Measurements from ENCODE around the gene NKX1-1.
"Not testable (repeated sequence)": the region's sequence is repeated elsewhere in the genome, so short reads cannot be mapped to it uniquely, and the experiment has no call there.

NKX1-1 gene

DNA sequence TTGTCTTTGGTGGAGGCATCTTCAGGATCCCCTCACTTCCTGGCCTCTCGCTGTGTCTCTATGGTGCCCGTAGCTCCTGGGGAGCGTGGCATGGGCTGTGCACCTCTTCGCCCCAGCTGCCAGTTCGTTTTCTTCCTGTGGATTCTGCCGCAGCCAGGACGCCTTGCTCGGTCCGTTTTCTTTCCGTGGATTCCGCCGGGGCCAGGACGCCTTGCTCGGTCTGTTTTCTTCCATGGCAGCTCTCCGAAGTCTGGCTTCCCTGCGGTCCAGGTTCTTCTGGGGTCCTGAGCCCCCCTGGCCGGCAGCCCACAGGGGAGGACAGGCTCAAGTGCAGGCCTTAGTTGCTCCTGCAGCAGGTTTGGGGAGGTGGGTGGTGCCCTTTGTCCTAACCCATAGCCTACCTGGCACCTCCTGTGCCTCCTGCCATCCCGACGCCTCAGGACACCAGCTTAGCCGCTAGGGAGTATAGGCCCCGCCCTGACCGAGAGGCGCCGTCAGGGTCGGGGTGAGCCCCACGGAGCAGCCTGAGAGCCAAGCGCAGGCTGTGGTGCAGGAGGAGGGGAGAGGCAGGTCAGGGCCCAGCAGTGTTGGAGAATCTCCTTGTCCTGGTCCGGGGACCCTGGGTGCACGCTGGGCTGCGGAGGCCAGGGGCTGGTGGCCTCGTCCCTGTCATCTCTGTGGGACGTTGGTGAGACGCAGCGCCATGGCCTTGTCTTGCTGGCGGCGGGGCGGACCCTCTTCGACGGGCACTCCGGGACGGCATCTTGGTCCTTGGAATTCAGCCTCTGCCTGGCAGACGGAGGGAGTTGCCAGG, 32.1 kb downstream of the NKX1-1 start:
- no peak for DNase-seq (ENCODE audit: low read depth in 2 of 2)

GRCh38 chr4:1372576-1372975, 33.7 kb downstream of the NKX1-1 start:
- DNase-seq (ENCODE audit: low read depth in 2 of 2), result not testable (repeated sequence)

GRCh38 chr4:1371176-1372165, 34.8 kb downstream of the NKX1-1 start:
- no peak for DNase-seq (ENCODE audit: low read depth in 2 of 2)

DNA sequence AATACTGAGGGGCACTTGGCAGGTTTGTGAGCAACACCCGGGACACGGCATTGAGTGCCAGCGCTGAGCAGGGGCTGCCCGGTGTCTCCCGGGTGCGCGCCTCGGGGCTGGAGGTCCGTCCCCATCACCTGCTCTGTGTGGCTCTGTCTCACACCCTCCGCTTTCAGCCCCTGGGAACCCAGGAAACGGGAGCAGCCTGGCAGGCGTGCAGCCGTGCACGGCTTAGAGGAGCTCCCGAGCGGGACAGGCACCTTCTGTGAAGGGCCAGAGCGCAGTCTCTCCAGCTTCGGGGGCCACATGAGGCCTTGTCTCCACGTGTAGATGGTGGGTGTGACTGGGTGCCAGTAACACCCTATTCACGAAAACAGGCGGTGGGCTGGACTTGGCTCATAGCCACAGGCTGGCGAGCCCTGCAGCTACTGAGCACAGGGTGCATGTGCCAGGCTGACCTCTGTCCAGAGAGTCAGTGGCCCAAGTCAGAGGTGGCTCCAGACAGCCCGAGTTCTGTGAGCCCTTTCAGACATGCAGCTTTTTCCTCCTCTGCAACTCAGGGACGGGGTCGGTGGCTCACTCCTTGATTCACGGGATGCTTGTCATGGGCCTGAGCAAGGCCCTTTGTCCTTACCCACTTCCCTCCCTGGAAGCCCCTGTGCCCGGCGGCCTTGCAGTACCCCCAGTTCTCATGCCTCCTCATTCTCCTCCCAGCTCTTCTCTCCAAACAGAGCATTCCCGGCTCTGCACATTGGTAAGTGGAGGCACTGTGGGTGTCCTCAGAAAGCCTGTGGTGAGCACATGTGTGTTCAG, 35.7 kb downstream of the NKX1-1 start:
- no peak for DNase-seq (ENCODE audit: low read depth in 2 of 2)

DNA sequence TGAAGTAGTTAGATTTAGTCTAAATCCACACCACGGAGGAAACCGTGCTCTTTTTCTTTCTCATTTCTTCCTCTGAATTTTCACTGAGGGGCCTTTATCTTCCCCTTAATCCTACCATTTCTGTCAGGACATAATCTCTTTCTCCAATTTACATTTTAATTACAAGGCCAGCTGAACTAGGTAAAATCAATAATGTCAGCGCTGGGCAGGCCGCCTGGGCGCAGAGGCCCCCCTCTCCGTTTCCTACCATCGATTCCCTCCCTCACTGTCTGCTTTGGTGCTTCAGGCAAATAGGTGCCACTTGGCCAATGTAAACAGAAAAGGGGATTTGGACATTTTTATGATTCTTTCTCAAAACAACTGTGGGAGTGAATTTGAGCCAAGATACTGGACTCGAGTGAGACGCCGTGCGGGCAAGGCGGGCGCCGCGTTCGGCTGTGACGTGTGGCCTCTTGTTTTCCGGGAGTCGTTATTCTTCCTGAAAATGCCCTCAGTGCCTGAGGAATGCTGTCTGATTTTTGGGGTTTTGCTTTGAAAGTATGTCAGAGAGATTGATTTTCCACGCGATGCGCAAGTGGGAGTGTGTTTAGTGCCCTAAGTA, 36.7 kb downstream of the NKX1-1 start:
- no peak for DNase-seq (ENCODE audit: low read depth in 2 of 2)

DNA sequence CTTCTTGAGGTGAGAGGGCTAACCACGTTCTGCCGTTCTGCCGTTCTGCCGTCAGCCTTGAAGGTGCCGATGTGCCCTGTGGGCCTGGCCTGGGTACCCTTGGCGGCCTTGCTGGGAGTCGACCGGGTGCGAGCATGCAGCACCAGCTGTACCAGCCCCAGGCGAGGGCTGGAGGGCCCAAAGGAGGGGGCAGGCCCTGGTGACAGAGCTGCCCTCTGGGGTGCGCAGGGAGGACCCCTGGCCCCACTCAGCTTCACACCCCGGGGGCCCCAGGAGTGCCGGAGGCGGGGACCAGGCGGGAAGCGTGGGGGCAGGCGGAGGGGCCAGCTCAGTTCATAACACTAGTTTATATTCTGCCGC, 37.2 kb downstream of the NKX1-1 start:
- no peak for DNase-seq (ENCODE audit: low read depth in 2 of 2)

DNA sequence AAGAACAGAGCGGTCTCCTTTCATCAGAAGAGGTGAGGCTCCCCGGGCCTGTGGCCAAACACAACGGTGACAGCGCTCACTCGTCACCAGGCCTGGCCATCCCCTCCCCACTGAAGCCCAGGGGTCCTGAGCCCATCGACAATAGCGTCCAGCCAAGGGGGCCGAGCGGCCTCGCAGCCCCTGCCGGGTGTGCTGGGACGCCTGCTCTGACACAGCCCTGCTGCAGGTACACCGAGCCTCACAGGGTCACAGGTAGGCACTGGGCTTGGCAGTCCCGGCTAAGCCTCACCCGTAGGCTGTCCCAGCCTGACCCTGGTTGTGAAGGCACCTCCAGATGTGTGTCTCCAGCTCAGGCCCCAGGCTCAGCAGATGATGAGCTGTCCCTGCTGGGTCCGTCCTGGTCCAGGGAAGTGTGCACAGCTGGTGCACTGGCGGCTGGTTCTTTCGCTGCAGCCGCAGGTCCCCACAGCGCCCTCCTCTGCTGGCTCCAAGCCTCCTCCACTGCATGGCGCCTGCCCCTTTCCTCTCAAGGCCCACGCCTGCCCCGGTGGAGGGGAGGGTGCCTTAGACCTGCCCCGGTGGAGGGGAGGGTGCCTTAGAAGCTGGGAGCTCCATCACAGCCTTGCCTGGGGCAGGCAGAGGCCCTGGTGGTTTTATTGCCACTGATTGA, 37.7 kb downstream of the NKX1-1 start:
- DNase-seq (ENCODE audit: low read depth in 2 of 2), result no peak

GRCh38 chr4:1367936-1368289, 38.3 kb downstream of the NKX1-1 start:
- no peak for DNase-seq (ENCODE audit: low read depth in 2 of 2)

GRCh38 chr4:1367230-1367935, 38.9 kb downstream of the NKX1-1 start:
- no peak for DNase-seq (ENCODE audit: low read depth in 2 of 2)

DNA sequence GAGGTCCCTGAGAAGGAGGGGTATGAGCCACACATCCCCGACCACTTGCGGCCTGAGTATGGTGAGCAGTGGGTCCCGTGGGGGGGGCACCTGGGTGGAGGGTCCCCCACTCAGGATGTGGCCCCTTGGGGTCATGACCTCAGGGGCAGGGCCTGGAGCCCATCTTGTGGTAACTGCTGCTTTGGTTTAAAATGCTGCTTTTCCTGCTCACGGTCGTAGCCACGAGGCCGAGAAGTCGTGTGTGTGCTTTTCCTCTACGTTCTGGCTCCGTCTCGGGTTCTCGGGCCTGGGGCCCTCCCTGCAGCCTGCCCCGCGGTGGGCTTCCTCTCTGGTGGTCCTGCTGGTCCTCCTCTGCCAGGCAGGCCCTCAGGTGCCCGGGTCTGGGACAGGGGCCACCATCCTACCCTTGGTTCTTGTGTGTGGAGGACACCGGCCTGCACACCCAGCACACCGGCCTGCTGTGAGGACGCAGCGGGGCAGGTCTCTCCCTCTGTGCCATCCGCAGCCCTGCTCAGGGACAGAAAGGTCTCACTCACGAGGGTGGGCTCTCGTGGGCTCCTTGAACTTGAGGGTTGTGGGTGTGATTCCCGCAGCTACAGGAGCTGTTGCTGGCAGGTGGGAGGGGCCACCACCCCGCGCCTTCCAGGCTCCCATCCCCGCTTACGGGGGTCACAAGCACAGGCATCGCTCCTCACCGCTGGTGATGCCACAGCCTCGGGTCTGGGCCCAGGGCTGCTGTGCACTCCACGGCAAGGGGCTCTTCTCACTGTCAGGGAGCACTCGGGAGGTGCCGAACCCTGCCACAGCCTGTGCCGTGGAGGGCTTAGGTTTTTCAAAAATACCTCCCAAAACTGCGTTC, 39.6 kb downstream of the NKX1-1 start:
- DNase-seq (ENCODE audit: low read depth in 2 of 2), result no peak

DNA sequence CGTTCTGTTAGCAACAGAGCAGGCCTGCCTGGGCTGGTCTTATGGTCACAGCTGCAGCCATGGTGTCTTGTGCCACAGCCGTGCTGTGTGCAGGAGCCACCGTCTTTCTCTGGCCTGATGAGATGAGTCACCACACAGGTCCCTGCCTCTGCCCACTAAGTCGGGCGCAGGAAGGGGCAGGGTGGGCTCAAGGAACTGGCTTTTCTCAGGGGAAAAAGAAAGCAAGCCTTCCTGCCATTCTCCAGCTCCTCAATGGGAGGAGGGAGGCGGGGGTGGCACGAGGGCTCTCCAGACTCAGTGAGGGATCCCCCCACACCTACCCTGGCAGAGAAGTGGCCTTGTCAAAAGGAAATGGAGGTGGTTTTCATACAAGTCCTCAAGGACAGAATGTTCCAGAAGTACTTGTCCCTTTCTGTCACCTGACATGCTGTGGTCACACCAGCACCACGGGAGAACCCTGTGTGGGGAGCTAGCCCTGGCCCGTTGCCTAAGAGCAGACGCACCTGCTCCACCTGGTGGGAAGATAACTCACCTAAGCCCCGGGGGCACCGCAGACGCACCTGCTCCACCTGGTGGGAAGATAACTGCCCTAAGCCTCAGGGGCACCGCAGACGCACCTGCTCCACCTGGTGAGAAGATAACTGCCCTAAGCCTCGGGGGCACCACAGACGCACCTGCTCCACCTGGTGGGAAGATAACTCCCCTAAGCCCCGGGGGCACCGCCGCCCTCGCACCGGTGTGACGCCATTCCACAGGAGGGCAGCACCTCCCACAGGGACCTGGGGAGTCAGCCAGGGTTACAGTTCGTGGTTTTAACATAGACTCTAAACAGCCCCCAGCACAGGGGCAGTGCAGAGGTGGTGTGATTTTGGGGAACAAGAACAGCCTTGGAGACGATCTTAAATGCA, 40.7 kb downstream of the NKX1-1 start:
- no peak for DNase-seq (ENCODE audit: low read depth in 2 of 2)

- DNase-seq (ENCODE audit: low read depth in 2 of 2), result no peak
Observed at GRCh38 chr4:1364748-1365147, 41.5 kb downstream of the NKX1-1 start.

- DNase-seq (ENCODE audit: low read depth in 2 of 2), result no peak
Observed at GRCh38 chr4:1364217-1364616, 42.0 kb downstream of the NKX1-1 start.

- no peak for DNase-seq (ENCODE audit: low read depth in 2 of 2)
Observed at GRCh38 chr4:1363513-1363912, 42.7 kb downstream of the NKX1-1 start.

GRCh38 chr4:1362521-1362920, 43.7 kb downstream of the NKX1-1 start:
- no peak for DNase-seq (ENCODE audit: low read depth in 2 of 2)

- no peak for DNase-seq (ENCODE audit: low read depth in 2 of 2)
Observed at GRCh38 chr4:1362046-1362445, 44.2 kb downstream of the NKX1-1 start.

GRCh38 chr4:1361431-1361830, 44.8 kb downstream of the NKX1-1 start:
- DNase-seq (ENCODE audit: low read depth in 2 of 2), result no peak

Data from stimulated activated CD8-positive, alpha-beta memory T cell treated with anti-CD3 and anti-CD28 coated beads, Interleukin-7, amount 100 ng/mL, for 4 hours (primary cell).